HG03097 (cell line): ENCODE data around the gene DNAH3.
"Not testable (repeated sequence)": the region's sequence is repeated elsewhere in the genome, so short reads cannot be mapped to it uniquely, and the experiment has no call there.

Source experiments
- ATAC-seq: cut with Tn5 transposase; IDR thresholded peaks from one replicate; pipeline ENCODE4 v1.9.1; 2021; ENCODE audit not compliant: unreplicated experiment, low FRiP score

Gene DNAH3, protein sequence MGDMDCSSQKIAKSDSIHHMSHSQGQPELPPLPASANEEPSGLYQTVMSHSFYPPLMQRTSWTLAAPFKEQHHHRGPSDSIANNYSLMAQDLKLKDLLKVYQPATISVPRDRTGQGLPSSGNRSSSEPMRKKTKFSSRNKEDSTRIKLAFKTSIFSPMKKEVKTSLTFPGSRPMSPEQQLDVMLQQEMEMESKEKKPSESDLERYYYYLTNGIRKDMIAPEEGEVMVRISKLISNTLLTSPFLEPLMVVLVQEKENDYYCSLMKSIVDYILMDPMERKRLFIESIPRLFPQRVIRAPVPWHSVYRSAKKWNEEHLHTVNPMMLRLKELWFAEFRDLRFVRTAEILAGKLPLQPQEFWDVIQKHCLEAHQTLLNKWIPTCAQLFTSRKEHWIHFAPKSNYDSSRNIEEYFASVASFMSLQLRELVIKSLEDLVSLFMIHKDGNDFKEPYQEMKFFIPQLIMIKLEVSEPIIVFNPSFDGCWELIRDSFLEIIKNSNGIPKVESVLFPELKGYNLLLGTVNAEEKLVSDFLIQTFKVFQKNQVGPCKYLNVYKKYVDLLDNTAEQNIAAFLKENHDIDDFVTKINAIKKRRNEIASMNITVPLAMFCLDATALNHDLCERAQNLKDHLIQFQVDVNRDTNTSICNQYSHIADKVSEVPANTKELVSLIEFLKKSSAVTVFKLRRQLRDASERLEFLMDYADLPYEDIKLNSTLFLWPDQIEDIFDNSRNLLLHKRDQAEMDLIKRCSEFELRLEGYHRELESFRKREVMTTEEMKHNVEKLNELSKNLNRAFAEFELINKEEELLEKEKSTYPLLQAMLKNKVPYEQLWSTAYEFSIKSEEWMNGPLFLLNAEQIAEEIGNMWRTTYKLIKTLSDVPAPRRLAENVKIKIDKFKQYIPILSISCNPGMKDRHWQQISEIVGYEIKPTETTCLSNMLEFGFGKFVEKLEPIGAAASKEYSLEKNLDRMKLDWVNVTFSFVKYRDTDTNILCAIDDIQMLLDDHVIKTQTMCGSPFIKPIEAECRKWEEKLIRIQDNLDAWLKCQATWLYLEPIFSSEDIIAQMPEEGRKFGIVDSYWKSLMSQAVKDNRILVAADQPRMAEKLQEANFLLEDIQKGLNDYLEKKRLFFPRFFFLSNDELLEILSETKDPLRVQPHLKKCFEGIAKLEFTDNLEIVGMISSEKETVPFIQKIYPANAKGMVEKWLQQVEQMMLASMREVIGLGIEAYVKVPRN (N-terminal part only)

DNA sequence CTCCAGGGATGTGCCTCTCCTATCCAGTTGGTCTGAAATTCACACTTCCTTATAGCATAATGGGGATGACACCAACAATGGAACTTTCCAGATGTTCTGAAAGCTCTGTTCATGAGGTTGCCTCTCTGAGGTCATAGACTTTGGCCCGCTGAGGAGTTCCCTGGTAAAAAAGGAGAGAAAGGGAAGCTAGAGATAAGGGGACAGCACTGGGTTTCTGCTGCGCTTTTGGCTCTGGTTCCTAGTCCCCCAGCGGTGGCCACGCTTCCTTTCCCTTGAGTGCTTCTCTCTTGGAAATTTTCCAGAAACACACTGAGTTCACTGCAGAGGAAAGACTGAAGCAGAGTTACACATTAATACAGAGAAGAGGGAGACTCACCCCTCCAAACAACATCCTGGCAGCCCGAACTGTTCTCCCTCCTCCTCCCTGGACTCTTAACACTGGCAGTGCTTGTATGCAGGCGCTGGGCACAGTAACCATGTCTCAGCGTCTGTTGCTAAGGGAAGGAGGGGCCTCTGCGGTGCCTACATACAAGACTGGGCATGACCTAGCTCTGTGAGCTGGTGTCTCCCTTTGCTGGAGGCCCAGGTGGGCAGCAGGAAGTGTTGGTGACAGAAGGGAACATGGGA is at the start of gene DNAH3:
Gene DNAH3 (minus strand): TSS at position 472 of the 627 bp plus-strand sequence. CDS start 527 bp downstream, outside the sequence.
- ATAC-seq: no peak

DNA sequence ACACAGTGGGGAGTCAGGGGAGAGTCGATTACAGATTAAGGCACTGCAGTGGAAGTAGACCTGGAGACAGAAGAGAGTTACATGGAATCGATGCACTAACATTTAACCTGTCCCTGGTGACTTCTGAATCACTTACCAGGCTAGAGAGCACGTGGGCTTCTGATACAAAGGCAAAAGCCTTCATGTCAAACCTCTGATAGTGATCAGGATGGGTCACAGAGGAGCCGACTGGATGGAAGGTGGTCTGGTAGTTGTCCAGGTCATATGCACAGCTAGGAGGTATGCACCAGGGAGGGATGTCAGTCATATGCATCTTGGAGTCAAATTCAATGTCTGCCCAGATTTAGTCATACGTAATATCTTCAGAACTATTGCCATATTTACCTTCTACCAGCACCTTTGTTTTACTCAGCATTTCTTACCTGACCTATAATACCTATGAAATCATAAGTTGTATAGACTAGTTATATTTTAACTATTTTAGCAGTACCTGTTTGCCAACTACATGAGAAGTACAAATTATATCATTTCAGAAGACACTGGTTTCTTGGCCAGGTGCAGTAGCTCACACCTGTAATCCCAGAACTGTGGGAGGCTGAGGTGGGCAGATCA is 49.1 kb upstream of the DNAH3 start:
- no peak for ATAC-seq

DNA sequence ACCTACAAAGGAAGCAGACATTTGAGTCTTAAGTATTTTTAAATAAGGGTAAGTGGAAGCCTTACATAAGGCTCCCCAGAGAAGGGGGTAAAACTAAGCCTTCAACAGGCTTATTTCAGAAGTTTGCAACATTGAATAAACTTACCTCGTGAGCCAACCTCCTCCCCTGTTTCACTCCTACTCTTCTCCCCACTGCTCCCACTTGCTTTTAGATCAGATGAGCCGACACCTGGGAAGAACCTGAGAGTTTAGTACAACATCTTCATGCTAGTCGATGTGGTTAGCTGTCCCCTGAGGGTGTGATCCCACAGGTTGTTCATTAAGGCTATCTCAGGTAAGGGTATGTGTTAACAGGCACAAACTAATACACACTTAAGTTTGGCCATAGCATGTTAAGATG is 47.0 kb upstream of the DNAH3 start:
- no peak for ATAC-seq

GRCh38 chr16:21197112-21197511 is 46.5 kb upstream of the DNAH3 start:
- no peak for ATAC-seq

- not testable (repeated sequence) for ATAC-seq
These were observed 44.7 kb upstream of the DNAH3 start for GRCh38 chr16:21195330-21195729.

DNA sequence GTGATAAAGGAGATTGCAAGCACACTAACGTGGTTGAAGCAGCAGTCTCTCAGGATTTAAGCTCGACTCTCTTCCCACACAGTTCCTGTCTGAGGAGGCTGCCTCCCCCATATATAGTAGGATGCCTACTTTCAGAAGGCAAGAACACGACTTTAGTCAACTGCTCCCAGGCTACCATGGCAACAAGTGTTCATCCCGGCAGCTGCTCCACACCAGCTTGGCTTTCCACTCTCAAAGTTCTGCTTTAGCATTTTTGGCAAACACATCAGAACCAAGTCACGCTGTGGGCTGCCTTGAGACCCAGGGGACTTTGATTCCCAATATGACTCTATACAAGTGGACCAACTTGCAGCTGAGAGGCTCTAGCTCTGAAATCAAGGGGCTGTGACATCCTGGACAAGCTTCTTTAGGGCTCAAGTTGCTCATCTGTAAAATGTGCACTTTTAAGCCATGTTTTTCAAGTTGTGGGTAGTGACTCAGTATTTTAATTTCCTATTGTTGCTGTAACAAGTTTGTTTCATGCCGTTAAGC is 44.2 kb upstream of the DNAH3 start:
- ATAC-seq: no peak

- ATAC-seq: no peak
These were observed 42.3 kb upstream of the DNAH3 start for GRCh38 chr16:21192991-21193390.

DNA sequence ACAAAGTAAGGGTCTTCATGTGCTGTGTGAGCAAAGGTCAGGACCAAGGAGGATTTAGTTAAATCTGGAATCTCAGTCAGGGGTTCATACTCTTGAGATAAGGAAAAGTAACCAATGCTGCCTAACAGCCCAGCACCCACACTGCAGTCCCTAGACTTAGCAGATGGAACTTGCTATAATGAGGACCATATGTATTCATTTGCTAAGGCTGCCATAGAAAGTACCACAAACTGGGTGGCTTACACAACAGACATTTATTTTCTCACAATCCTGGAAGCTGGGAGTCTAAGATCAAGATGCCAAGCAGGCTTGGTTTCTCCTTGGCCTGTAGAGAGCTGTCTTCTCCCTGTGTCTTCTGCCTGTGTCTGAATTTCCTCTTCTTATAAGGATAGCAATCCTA is 40.0 kb upstream of the DNAH3 start:
- no peak for ATAC-seq

GRCh38 chr16:21190013-21190412 is 39.4 kb upstream of the DNAH3 start:
- ATAC-seq: no peak

DNA sequence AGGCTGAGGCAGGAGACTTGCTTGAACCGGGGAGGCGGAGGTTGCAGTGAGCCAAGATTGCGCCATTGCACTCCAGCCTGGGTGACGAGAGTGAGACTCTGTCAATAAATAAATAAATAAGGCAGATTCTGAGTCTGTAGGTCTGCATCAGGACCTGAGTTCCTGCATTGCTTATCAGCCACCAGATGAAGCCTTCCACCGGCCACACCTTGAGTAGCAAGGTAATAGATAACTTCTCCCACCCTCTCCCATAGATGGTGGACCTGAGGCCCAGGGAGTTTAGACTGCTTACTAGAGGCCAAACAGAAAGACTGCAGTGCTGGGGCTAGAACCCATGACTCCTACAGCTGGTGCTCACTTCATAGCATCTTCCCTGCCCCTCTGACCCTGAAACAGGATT is 38.7 kb upstream of the DNAH3 start:
- ATAC-seq: no peak

DNA sequence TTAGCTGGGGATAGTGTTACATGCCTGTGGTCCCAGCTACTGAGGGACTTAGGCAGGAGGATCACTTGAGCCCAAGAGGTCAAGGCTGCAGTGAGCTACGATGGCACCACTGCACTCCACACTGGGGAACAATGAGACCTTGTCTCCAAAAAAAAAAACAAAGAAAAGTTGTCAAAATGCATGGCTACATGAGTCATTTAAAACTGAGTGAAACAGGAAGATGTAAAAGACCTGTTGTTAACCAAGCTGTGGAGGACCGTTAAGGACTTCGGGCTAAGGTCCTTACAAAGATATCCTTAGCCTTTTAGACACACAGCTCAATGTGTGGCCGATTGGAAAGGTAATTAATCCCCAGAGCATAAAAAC is 35.7 kb upstream of the DNAH3 start:
- no peak for ATAC-seq

DNA sequence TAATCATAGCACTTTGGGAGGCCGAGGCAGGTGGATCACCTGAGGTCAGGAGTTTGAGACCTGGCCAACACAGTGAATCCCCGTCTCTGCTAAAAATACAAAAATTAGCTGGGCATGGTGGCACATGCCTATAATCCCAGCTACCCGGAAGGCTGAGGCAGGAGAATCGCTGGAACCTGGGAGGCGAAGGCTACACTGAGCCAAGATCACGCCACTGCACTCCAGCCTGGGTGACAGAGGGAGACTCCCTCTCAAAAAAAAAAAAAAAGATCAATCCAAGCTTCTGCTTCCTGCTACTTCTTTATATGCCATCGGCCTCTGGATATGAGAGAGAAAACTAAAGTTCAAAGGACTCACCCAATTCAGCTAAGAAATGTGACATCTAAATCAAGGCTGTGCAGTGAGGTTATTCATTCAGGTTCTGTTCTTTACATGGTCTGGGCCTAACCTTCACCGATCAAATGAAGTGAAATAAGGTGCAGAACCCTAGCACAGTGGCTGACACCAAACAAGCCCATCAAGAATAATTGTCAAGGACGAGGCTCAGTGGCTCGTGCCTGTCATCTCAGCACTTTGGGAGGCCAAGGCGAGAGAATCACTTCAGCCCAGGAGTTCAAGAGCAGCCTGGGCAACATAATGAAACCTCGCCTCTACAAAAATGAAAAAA is 35.1 kb upstream of the DNAH3 start:
- no peak for ATAC-seq

DNA sequence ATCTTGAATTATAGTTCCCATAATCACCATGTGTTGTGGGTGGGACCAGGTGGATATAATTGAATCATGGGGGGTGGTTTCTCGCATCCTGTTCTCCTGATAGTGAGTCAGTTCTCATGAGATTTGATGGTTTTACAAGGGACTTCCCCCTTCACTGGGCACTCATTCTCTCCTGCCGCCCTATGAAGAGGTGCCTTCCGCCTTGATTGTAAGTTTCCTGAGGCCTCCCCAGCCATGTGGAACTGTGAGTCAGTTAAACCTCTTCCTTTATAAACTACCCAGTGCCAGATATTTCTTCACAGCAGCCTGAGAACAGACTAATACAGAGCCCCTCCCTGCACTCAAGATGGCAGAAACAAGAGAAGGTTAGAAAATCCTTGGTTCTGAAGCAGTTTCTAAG is 34.2 kb upstream of the DNAH3 start:
- no peak for ATAC-seq

DNA sequence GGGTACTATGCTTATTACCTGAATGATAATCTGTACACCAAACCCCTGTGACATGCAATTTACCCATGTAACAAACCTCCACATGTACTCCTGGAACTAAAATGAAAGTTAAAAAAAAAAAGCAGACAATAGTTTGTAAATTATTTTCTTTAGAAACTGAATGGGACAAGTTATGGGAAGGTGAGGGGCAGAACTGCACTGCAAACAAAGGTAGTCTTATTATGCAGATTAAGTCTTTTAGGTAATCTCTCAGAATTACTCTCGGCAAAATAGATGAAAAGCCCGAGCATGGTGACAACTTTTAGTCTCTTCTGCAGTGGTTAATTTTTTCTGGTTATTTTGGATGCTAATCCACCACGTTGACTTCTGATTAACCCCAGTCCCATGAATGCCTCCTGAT is 33.3 kb upstream of the DNAH3 start:
- ATAC-seq: no peak

DNA sequence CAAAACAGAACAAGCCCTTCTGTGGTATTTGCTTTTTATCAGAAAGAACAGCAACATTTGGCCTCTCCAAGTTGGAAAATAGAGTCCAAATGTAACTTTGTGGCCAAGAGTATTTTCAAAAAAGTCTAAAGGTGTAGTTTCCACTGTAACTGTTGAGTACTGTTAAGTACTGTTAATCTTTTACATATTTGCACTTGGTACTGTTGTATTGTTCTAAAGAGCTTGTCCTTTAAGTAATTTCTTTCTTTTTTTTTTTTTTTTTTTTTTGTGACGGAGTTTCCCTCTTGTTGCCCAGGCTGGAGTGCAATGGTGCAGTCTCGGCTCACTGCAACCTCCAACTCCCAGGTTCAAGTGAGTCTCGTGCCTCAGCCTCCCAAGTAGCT is 29.3 kb upstream of the DNAH3 start:
- ATAC-seq: no peak

DNA sequence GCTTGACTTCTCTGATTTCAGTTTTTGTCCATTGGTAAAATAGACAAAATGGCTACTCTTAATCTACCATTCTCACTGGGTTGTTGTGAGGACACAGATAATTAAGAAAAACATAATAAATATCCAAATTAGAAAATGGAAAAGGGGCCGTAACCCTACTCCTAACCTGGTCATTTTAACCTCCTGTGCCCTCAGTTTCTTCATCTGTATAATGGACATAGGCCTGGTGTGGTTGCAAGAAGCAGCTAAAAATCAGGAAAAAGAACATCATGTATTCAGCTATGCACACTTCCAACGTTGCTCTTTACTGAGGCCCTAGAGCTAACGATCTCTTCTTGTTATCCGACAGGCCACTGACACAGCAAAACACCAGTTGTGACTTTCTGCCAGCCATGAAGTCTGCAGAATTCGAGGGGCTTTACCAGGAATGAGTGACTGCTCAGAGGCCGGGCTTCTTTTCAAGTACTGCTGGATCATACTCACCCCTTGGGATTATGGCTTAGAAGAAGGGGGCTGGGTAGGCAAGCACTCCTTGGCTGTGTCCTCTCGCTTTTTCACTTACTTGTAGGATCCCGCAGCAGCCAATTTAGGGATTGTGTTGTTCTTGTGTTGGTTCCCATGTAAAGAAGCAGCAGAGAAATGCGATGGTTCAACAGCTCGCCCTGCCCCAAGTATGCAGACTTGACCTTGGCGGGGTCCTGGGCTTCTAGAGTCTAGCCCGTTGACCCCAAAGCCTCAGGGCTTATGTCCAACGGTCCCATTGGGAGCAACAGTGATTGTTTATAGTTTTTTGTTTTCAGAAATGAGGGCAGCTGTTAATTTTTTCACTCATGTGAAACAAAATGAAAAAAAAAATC is 28.7 kb upstream of the DNAH3 start:
- ATAC-seq: no peak

DNA sequence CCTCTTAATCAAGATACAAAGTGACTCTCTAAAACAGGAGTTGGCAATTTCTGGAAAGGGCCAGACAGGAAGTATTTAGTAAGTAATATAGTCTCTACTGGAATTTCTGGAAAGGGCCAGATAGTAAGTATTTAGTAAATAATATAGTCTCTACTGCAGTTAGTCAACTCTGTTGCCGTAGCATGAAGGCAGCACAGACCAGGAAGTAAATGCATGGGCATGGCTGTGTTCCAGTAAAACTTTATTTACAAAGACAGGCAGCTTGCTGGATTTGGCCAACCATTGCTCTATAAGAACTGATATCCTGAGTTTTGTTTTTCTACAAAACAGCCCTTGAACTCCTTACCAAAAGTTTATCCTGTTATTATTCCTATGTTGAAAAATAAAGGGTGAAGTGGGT is 24.8 kb upstream of the DNAH3 start:
- ATAC-seq: no peak

GRCh38 chr16:21172650-21173049 is 22.0 kb upstream of the DNAH3 start:
- ATAC-seq: no peak

DNA sequence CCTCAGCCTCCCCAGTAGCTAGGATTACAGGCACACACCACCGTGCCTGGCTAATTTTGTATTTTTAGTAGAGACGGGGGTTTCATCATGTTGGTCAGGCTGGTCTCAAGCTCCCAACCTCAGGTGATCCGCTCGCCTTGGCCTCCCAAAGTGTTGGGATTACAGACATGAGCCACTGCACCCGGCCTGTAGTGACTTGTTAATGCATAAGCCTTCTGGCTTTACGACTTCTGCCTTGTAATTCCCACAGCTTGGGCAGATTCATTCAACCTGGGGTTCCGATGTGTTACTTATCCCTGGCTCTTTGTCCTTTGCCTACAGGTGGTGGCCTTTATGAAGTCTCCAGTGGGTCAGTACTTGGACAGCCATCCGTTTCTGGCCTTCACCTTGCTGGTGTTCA is 19.5 kb upstream of the DNAH3 start:
- ATAC-seq: not testable (repeated sequence)
